ENCODE results near the gene ADCY5.

The ADCY5 gene

GRCh38 chr3:123384256-123384655, 64.6 kb downstream of the ADCY5 start:
- no peak for DNase-seq

- no peak for DNase-seq
These were observed 65.5 kb downstream of the ADCY5 start for GRCh38 chr3:123383091-123384053.

- DNase-seq = no peak
These were observed 68.6 kb downstream of the ADCY5 start for GRCh38 chr3:123380261-123380660.

GRCh38 chr3:123379041-123379830, 69.7 kb downstream of the ADCY5 start:
- DNase-seq = no peak

- no peak for DNase-seq
These were observed 70.4 kb downstream of the ADCY5 start for GRCh38 chr3:123378409-123378915.

GRCh38 chr3:123377243-123377740, 71.6 kb downstream of the ADCY5 start:
- DNase-seq = no peak

GRCh38 chr3:123376451-123377242, 72.2 kb downstream of the ADCY5 start:
- DNase-seq = no peak

GRCh38 chr3:123375014-123375940, 73.6 kb downstream of the ADCY5 start:
- DNase-seq = no peak

GRCh38 chr3:123374016-123374415, 74.9 kb downstream of the ADCY5 start:
- no peak for DNase-seq

- no peak for DNase-seq
These were observed 75.4 kb downstream of the ADCY5 start for GRCh38 chr3:123373474-123373987.

- no peak for DNase-seq
These were observed 76.0 kb downstream of the ADCY5 start for GRCh38 chr3:123372686-123373473.

- no peak for DNase-seq
These were observed 76.8 kb downstream of the ADCY5 start for GRCh38 chr3:123371859-123372685.

- DNase-seq = no peak
These were observed 77.5 kb downstream of the ADCY5 start for GRCh38 chr3:123371426-123371825.

GRCh38 chr3:123370819-123371218, 78.1 kb downstream of the ADCY5 start:
- no peak for DNase-seq

GRCh38 chr3:123369085-123369484, 79.8 kb downstream of the ADCY5 start:
- no peak for DNase-seq

- no peak for DNase-seq
These were observed 81.3 kb downstream of the ADCY5 start for GRCh38 chr3:123367467-123368154.

- DNase-seq = peak; percentile 61
These were observed 83.3 kb downstream of the ADCY5 start for GRCh38 chr3:123365450-123366143.

- no peak for DNase-seq
These were observed 87.8 kb downstream of the ADCY5 start for GRCh38 chr3:123361071-123361470.
